ENCODE results near the gene GGA3. TPM values are rescaled to one million over a fixed set of nuclear protein-coding genes. Genes with fewer than 3 reads are reported as not detected.
"Not testable (repeated sequence)": the region's sequence is repeated elsewhere in the genome, so short reads cannot be mapped to it uniquely, and the experiment has no call there.

GGA3 gene
- polyA plus RNA-seq, 3 donors = 16.3 to 28.2 (median 22.0) TPM

GRCh38 chr17:75237100-75238014, 24.0 kb downstream of the GGA3 start:
- H3K27ac ChIP-seq (ENCODE audit: low read depth, low read length) = no peak overlapping the region
- WGBS, 3 donors = 75 to 89% (median 76%) methylated on average over 12 of the region's 12 CpGs

GRCh38 chr17:75232786-75233185, 28.6 kb downstream of the GGA3 start:
- 95 to 97% (median 97%) methylated on average over 13 of the region's 13 CpGs for WGBS, 3 donors
- no peak overlapping the region for H3K27ac ChIP-seq (ENCODE audit: low read depth, low read length)

DNA sequence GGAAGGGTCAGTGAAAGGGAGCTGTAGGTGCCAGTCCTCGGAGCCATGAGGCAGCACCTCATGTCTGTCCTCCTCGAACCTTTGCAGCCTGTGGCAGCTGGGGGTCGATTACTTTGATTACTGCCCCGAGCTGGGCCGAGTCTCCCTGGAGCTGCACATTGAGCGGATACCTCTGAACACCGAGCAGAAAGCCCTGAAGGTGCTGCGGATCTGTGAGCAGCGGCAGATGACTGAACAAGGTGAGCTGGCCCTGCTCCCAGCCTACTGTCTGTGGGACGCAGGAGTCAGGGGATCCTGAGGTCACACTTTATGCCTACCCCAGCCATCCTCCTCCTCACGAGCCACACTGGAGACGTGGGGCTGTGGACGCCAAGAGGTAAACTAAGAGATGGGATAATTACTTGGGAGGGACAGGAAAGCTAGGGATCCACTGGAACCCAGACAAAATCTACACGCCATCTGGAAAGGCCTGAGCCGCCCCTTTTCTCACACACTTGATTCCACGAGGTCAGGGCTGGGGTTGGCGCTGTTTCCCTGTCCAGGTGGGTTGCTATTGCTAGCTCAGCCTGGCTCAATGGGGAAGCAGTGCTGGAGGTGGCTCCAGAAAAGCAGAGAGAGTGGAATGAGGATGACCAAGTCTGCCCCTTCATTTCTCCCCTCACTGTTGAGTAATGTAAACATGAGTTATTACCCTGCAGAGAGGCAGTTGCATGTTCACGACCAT, 29.5 kb downstream of the GGA3 start:
- no peak overlapping the region for H3K27ac ChIP-seq (ENCODE audit: low read depth, low read length)
- 92 to 94% (median 93%) methylated on average over 18 of the region's 18 CpGs for WGBS, 3 donors

- 89 to 95% (median 92%) methylated on average over 8 of the region's 8 CpGs for WGBS, 3 donors
- no peak overlapping the region for H3K27ac ChIP-seq (ENCODE audit: low read depth, low read length)
Observed at GRCh38 chr17:75231071-75231470, 30.3 kb downstream of the GGA3 start.

GRCh38 chr17:75228847-75229246, 32.6 kb downstream of the GGA3 start:
- H3K27ac ChIP-seq (ENCODE audit: low read depth, low read length) = no peak overlapping the region
- 45 to 83% (median 49%) methylated on average over 4 of the region's 4 CpGs for WGBS, 3 donors

DNA sequence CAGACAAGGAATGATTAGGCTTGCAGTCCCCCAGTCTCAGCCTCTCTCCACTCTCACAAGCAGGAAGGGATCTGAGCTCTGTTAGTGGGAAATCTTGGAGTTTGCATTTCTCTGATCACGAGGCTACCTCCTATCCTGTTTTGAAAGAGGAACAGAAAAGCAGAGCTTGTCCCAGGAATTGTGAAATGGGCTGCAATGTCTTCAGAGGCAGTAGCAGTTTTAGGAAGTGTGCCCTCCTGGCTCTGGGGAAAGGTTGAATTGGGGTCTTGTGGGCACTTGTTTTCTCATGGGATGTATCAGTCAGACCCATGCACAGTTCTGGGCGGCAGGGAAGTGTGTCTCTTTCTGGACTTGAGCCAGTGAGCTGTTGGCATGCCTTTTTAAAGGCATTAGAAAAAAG, 33.1 kb downstream of the GGA3 start:
- H3K27ac ChIP-seq (ENCODE audit: low read depth, low read length) = no peak overlapping the region
- WGBS, 3 donors = 30 to 62% (median 36%) methylated on average over 2 of the region's 2 CpGs

DNA sequence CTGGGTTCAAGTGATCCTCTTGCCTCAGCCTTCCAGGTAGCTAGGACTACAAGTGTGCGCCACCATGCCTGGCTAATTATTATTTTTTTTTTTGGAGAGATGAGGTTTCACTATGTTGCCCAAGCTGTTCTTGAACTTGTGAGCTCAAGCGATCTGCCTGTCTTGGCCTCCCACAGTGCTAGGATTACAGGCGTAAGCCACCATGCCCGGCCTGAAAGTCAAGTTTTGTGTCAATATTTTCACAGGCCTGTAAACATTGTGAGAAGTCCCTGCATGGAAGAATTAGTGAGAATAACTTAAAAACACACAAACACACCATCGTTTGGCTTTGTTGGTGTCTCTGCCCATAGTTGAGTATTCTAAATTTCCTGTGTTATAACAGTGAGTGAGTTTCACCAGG, 33.7 kb downstream of the GGA3 start:
- no peak overlapping the region for H3K27ac ChIP-seq (ENCODE audit: low read depth, low read length)
- WGBS, 3 donors = 78 to 85% (median 84%) methylated on average over 5 of the region's 5 CpGs

DNA sequence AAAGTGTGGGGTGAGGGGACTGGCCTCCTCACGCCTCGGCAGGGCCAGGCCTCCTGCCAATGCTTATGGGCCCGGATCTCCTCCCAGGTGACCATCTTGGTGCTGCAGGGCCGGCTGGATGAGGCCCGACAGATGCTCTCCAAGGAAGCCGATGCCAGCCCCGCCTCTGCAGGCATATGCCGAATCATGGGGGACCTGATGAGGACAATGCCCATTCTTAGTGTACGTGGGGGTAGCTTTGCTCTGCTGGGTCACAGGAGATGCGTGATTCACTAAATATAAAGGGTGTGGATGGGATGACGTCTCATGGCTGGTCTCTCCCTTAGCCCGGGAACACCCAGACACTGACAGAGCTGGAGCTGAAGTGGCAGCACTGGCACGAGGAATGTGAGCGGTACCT, 36.4 kb downstream of the GGA3 start:
- no peak overlapping the region for H3K27ac ChIP-seq (ENCODE audit: low read depth, low read length)
- WGBS, 3 donors = 70 to 79% (median 76%) methylated on average over 14 of the region's 14 CpGs

GRCh38 chr17:75219815-75220214, 41.6 kb downstream of the GGA3 start:
- H3K27ac ChIP-seq (ENCODE audit: low read depth, low read length) = no peak overlapping the region
- WGBS, 3 donors = 96 to 100% (median 96%) methylated on average over 3 of the region's 3 CpGs

DNA sequence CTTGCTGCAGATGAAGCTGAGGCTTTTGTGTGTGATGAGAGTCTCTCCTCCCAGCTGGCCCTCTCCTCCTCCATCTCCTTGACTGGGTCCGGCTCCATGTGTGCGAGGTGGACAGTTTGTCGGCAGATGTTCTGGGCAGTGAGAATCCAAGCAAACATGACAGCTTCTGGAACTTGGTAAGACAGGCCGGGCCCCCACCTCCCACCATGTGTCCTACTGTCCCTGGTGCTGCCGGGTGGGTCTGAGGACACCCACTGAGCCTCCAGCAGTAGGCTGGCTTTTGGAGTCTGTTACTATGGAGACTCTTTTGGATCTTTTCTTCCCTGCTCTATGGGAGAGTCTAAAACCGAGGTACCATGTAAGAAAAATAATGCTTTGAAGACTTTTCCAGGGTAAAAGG, 43.3 kb downstream of the GGA3 start:
- no peak overlapping the region for H3K27ac ChIP-seq (ENCODE audit: low read depth, low read length)
- 92 to 96% (median 94%) methylated on average over 6 of the region's 6 CpGs for WGBS, 3 donors

- 75 to 86% (median 85%) methylated on average over 3 of the region's 3 CpGs for WGBS, 3 donors
- H3K27ac ChIP-seq (ENCODE audit: low read depth, low read length) = no peak overlapping the region
Observed at GRCh38 chr17:75209061-75209460, 52.3 kb downstream of the GGA3 start.

DNA sequence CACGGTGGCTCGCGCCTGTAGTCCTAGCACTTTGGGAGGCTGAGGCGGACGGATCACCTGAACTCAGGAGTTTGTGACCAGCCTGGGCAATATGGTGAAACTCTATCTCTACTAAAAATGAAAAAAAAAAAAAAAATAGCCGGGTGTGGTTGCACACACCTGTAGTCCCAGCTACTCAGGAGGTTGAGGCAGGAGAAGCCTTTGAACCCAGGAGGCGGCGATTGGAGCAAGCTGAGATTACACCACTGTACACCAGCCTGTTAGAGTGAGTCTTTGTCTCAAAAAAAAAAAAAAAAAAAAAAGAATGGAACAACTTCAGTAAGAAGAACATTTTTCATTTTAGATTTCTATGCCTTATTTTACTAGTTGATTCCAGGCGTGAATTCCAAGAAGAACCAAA, 53.2 kb downstream of the GGA3 start:
- WGBS, 3 donors = 92% methylated on average over 9 of the region's 9 CpGs
- no peak overlapping the region for H3K27ac ChIP-seq (ENCODE audit: low read depth, low read length)

GRCh38 chr17:75207760-75208159, 53.6 kb downstream of the GGA3 start:
- 79 to 86% (median 82%) methylated on average over 12 of the region's 12 CpGs for WGBS, 3 donors
- H3K27ac ChIP-seq (ENCODE audit: low read depth, low read length) = no peak overlapping the region

DNA sequence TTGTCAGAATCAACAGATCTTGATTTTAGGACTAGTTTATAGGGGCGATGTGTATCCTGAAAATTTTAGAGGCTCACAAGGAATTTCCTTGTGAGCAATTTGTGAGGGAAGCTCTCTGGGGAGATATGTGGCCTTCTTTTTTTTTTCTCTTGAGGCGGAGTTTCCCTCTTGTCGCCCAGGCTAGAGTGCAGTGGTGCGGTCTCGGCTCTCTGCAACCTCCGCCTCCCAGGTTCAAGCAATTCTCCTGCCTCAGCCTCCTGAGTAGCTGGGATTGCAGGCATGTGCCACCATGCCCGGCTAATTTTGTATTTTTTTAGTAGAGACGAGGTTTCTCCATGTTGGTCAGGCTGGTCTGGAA, 54.4 kb downstream of the GGA3 start:
- WGBS, 3 donors = 83 to 87% (median 85%) methylated on average over 8 of the region's 8 CpGs
- not testable (repeated sequence) for H3K27ac ChIP-seq (ENCODE audit: low read depth, low read length)

DNA sequence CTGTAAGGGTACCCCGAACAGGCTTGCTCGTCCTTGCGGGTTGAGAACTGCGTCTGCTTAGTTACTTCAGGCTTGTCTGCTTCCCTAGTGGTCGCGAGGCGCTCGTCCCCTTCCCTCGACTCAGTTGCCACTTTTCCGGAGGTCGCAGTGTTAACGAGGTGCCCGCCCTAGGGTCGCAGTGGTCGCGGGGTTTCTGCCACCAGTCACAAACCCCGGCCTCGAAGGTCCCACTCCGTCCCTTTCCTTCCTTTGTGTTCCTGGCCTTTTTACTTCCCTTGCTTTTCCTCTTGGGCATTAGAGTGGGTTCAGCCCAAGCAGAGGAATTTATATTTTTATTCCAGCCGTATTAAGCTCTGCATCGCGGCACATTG, 55.6 kb downstream of the GGA3 start:
- WGBS, 3 donors = 0 to 1% (median 0%) methylated on average over 21 to 22 of the region's 22 CpGs
- peak overlapping the region; percentile 62 for H3K27ac ChIP-seq (ENCODE audit: low read depth, low read length)

DNA sequence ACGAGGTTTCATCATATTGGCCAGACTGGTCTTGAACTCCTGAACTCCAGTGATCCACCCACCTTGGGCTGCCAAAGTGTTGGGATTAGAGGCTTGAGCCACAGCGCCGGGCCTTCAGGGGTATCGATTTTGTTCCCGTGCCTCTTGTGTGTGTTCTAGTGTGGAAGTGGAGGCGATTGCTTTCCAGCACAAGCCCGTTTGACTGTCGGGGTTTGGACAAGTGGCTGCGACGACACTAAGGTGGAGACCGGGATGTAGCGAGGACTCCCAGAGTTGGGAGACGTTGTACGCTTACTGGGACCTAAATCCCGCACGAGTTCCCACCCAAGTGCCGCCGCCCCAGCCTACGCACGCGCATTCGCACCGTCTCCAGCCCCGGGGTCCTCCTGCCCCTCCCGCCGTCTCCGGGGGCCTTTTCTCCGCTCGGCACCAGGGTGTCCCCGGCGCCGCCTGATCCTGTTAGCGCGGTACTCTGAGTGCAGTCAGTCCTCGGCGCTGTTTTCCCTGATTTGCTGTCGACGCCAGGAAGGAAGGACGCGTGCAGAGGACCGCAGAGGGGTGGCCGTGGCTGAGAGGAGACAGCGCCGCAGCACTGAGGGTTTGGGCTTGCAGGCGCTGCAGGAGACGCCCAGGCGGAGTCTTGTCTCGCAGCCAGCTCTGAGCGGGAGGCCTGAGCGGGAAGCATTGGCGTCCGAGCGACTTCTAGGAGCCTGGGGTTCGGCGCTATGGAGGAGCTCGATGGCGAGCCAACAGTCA, 56.2 kb downstream of the GGA3 start, which contains the start of gene NUP85:
Gene NUP85 (plus strand): TSS at position 643 of the 756 bp plus-strand sequence. CDS start 83 bp downstream, at position 726.
- WGBS, 3 donors = 0% methylated on average over 48 to 57 of the region's 57 CpGs
- peak within 1 kb of the TSS; percentile 73 for H3K27ac ChIP-seq (ENCODE audit: low read depth, low read length)

DNA sequence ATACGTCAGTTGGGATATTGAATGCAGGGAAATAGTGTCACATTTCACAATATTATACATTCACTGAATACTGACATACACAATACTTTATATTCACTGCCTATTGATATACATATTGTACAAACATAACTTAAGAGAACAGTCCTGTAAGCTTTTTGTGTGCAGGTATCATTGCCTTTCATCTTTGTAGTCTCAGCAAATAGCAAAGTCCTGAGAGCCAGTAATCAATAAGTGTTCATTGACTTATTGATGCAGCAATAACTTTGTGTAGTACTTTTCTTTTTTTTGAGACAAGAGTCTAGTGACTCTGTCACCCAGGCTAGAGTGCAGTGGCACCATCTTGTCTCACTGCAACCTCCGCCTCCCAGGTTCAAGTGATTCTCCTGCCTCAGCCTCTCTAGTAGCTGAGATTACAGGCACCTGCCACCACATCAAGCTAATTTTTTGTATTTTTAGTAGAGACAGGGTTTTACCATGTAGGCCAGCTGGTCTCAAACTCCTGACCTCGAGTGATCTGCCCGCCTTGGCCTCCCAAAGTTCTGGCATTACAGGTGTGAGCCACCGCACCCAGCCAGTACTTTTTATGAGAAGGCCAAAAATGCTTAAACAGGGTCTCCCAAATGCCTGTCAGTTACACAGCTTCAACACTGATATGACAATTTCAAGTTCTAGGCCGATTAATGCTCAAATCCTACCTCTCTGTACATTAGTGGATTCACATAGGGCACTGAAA, 61.4 kb downstream of the GGA3 start:
- 92 to 96% (median 94%) methylated on average over 6 of the region's 6 CpGs for WGBS, 3 donors
- no peak overlapping the region for H3K27ac ChIP-seq (ENCODE audit: low read depth, low read length)

DNA sequence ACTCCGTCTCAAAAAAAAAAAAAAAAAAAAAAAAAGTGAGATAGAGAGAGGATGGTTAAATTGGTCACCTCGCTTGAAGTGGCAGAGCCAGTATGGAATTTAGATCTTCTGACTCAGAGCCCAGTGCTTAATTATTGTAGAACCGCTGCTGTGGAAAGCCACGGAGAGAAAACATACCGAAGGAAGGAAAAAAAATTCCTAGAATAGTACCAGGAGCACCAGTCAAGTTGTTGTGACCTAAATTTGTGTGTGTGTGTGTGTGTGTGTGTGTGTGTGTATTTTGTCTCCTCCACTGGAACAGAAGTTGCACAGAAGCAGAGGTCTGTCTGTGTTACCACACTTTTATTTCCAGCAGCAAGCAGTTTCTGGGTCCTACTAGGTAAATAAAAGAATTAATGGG, 66.5 kb downstream of the GGA3 start:
- no peak overlapping the region for H3K27ac ChIP-seq (ENCODE audit: low read depth, low read length)
- WGBS, 3 donors = 63 to 92% (median 84%) methylated on average over 4 of the region's 5 CpGs
